WTC11 (cell line): ENCODE measurements around the gene ZER1.

Source experiments
- ATF3 ChIP-seq: sonication (generic); formaldehyde crosslinking; conservative IDR thresholded peaks from 2 replicates; pipeline ENCODE4 v1.8.1; 2022; ENCODE audit warnings: mild to moderate bottlenecking, missing genetic modification reagents
- CTCF ChIP-seq: fragments of 200-600 bp; IDR thresholded peaks from 2 replicates; pipeline ENCODE4 v1.8.0; 2022; ENCODE audit warnings: antibody characterized with exemption
- ELF4 ChIP-seq: sonication (generic); formaldehyde crosslinking; IDR thresholded peaks from 2 replicates; pipeline ENCODE4 v1.8.1; 2022; ENCODE audit warnings: low read depth, mild to moderate bottlenecking, moderate library complexity, missing genetic modification reagents
- ESRRA ChIP-seq: sonication (generic); formaldehyde crosslinking; IDR thresholded peaks from 2 replicates; pipeline ENCODE4 v1.8.1; 2022; ENCODE audit warnings: mild to moderate bottlenecking, missing genetic modification reagents, borderline replicate concordance
- HMGXB4 ChIP-seq: sonication (generic); formaldehyde crosslinking; IDR thresholded peaks from 2 replicates; pipeline ENCODE4 v1.8.1; 2023; ENCODE audit warnings: mild to moderate bottlenecking, moderate library complexity, missing genetic modification reagents
- MYBL2 ChIP-seq: sonication (generic); formaldehyde crosslinking; IDR thresholded peaks from 2 replicates; pipeline ENCODE4 v1.8.1; 2023; ENCODE audit warnings: mild to moderate bottlenecking, moderate library complexity, missing genetic modification reagents
- NFYB ChIP-seq: sonication (generic); formaldehyde crosslinking; conservative IDR thresholded peaks from 2 replicates; pipeline ENCODE4 v1.8.0; 2022; ENCODE audit warnings: low read depth, missing genetic modification reagents
- SP1 ChIP-seq: sonication (generic); formaldehyde crosslinking; conservative IDR thresholded peaks from 2 replicates; pipeline ENCODE4 v1.8.1; 2022; ENCODE audit warnings: missing genetic modification reagents
- TEAD1 ChIP-seq: sonication (generic); formaldehyde crosslinking; IDR thresholded peaks from 2 replicates; pipeline ENCODE4 v1.8.0; 2022; ENCODE audit warnings: mild to moderate bottlenecking, missing genetic modification reagents
- TF ChIP-seq, protein P1 (sequence below): sonication (generic); formaldehyde crosslinking; IDR thresholded peaks from 2 replicates; pipeline ENCODE4 v1.8.0; 2022; ENCODE audit warnings: mild to moderate bottlenecking, missing genetic modification reagents
- TF ChIP-seq, protein P2 (sequence below): sonication (generic); formaldehyde crosslinking; IDR thresholded peaks from 2 replicates; pipeline ENCODE4 v1.8.0; 2022; ENCODE audit warnings: mild to moderate bottlenecking, missing genetic modification reagents
- TF ChIP-seq, protein P3 (sequence below): sonication (generic); formaldehyde crosslinking; IDR thresholded peaks from 2 replicates; pipeline ENCODE4 v1.8.0; 2022; ENCODE audit warnings: mild to moderate bottlenecking, missing genetic modification reagents

GRCh38 chr9:128810873-128811272, 39.1 kb upstream of the ZER1 start:
- TF ChIP-seq, protein P1, sequence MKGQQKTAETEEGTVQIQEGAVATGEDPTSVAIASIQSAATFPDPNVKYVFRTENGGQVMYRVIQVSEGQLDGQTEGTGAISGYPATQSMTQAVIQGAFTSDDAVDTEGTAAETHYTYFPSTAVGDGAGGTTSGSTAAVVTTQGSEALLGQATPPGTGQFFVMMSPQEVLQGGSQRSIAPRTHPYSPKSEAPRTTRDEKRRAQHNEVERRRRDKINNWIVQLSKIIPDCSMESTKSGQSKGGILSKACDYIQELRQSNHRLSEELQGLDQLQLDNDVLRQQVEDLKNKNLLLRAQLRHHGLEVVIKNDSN (CRISPR knock-in tag): no peak
- TF ChIP-seq CTCF (no peak), SP1 (no peak), TEAD1 (CRISPR knock-in tag) (no peak), NFYB (CRISPR knock-in tag) (no peak), HMGXB4 (CRISPR knock-in tag) (no peak), ATF3 (CRISPR knock-in tag) (no peak), MYBL2 (no peak), ESRRA (CRISPR knock-in tag) (no peak), ELF4 (CRISPR knock-in tag) (no peak)
- TF ChIP-seq, protein P2, sequence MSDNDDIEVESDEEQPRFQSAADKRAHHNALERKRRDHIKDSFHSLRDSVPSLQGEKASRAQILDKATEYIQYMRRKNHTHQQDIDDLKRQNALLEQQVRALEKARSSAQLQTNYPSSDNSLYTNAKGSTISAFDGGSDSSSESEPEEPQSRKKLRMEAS: no peak
- TF ChIP-seq, protein P3, sequence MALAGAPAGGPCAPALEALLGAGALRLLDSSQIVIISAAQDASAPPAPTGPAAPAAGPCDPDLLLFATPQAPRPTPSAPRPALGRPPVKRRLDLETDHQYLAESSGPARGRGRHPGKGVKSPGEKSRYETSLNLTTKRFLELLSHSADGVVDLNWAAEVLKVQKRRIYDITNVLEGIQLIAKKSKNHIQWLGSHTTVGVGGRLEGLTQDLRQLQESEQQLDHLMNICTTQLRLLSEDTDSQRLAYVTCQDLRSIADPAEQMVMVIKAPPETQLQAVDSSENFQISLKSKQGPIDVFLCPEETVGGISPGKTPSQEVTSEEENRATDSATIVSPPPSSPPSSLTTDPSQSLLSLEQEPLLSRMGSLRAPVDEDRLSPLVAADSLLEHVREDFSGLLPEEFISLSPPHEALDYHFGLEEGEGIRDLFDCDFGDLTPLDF (CRISPR knock-in tag): no peak
